ENCODE measurements around the gene ARHGDIG.

Gene ARHGDIG

DNA sequence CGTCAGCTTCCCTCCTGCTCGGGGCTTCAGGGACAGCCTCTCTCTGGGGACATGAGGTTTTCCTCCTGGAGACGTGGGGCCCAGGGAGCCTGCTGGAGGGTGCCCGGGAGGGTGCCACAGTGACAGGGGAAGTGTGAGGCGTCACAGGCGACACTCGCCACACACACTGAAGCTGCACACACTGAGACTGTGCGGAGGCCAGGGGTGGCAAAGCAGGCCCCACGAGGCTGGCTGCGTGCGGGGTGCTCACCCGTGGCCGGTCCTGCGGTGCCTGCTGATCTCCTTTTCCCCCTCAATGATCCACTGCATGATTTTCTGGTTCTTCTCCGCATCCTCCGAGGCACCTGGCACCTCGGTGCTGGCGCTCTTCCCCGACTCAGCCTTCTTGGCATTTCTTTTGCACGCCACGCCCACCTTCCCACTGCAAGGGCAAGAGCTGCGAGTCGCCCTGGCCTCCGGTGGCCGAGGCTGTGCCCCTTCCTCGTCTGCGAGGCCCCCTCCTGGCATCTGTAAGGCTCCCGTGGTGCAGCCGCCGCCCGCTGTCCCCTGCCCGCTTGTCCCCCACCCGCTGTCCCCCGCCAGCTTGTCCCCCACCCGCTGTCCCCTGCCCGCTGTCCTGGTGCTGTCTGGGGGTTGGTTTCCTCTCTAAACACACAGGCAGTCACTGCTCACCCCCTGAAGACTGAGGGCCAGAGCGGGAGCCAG lies 16.6 kb downstream of the ARHGDIG start:
- no peak for DNase-seq (ENCODE audit: low read depth in 2 of 2)

DNA sequence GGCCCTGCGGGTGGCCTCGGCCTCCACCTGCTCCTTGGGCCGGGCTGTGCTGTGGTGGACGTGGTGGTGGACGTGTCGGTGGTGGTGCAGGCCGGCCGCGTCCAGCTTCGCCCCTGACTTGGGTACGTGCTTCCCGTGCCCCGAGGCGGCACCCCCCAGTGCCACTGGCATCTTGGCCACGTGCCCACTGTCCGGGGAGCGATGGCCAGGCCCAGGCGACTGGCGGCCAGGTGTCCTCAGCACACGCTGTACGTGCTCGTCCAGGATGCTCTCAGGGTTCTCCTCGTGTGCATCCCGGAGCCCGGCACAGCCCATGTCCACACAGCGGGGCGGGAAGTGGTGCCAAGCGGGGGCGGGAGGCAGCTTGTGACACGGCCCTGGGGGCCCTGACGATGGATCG lies 17.4 kb downstream of the ARHGDIG start:
- no peak for DNase-seq (ENCODE audit: low read depth in 2 of 2)

DNA sequence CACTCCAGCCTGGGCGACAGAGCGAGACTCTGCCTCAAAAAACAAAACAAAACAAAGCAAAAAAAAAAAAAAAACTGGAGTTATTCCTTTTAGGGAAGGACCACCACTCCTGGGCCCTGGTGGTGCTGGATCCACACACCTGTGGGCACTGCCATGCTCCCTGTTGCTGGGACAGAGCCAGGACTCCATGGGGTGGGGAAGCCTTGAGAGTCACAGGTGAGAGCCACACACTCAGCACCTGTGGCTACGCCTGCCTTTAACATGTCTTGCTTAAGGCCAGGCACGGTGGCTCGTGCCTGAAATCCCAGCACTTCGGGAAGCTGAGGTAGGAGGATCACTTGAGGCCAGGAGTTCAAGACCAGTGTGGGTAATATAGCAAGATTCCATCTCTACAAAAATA lies 20.8 kb downstream of the ARHGDIG start:
- DNase-seq (ENCODE audit: low read depth in 2 of 2) = no peak

DNA sequence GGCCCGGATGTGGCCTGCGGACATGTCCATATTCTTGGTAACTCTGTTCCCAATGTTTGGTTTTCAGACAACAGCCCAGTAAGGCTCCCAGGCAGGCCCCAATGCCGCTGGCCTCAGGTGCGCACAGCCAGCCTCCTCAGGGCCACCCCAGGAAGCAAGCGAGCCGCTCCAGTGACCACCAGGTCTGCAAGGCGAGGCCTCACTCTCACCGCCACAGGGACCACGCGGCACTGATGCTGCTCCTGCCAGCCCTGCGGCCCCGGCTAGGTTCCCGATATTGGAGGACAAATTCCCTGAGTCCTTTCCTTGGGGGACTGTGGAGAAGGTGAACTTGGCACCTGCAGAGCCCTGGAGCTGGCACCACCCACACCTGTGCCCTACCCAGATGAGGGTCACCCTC lies 21.6 kb downstream of the ARHGDIG start:
- DNase-seq (ENCODE audit: low read depth in 2 of 2) = no peak

- DNase-seq (ENCODE audit: low read depth in 2 of 2) = no peak
Observed at GRCh38 chr16:303760-304505, 23.5 kb downstream of the ARHGDIG start.

DNA sequence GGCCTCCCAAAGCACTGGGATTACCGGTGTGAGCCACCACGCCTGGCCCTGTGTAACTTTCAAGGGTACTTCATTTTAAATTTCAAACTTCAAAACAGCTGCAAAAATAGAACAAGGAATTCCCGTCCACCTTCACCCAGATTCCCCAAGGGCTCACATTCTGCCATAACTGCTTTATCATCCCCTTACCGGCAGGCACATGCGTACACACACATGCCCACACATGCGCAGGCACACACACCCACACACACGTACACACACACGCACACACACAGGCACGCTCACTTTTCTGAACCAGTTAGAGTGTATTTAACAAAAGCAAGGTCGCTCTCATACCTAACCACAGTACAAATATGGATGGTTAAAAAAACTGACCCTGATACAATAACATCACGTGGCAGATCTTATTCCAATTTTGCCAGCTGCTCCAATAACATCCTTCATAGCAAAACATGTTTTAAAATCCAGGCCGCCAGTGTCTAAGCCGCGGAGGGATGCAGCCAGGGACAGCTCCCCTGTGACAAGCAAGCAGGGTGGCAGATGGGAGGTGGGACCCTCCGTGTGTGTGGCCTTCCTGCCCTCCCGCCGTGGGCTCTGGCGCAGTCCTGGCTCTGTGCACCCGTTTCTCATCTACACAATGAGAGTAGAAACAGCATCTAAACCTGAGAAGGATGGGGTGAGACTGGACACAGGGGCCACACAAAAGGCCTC lies 25.7 kb downstream of the ARHGDIG start:
- DNase-seq (ENCODE audit: low read depth in 2 of 2) = no peak

- DNase-seq (ENCODE audit: low read depth in 2 of 2) = no peak
Observed at GRCh38 chr16:306911-307370, 26.6 kb downstream of the ARHGDIG start.

DNA sequence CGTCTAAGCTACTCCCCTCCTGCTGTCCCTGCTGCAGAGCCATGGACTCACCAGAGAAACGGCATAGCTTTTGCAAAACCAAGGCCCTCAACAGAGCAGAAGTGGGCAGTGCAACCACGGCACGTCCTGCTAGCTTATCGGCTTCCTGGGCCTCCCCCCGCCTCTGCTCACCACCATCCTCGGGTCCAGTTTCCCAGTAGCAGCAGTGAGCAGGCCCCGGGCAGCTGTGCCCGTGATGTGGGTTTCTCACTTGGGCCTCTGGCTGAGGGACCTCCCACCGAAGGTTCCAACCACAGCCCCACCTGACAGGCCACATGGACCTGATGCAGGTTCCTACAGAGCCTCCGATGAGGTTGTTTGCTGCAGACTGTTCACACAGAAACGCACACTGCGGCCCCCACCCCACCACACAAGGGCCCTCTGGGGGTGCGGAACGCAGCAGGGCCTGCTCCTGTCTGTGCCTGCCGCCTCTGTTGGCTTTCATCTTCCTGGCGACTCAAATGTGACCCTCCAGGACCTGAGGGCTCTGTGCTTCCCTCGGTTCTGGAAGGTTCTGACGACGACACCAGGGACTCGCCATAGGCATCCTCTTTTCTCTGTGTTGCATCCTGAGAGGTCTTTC lies 27.4 kb downstream of the ARHGDIG start:
- no peak for DNase-seq (ENCODE audit: low read depth in 2 of 2)

GRCh38 chr16:309476-309875 lies 29.1 kb downstream of the ARHGDIG start:
- no peak for DNase-seq (ENCODE audit: low read depth in 2 of 2)

- DNase-seq (ENCODE audit: low read depth in 2 of 2) = no peak
Observed at GRCh38 chr16:311725-312124, 31.3 kb downstream of the ARHGDIG start.

DNA sequence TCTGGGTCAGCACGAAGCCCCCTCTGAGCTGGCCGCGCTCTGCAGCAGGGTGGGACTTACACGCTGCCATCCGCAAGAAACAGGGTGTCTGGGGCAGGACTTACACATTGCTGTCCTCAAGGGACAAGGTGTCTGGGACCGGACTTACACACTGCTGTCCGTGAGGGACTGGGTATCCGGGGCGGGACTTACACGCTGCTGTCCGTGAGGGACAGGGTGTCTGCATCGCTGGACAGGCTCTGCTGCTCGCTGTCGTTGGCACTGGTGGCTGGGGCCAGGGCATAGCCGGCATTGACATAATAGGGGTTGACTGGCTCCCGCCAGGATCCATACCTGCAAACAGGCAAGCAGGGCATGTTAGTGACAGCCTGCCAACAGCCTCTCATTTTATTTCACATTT lies 34.0 kb downstream of the ARHGDIG start:
- DNase-seq (ENCODE audit: low read depth in 2 of 2) = no peak

- DNase-seq (ENCODE audit: low read depth in 2 of 2) = no peak
Observed at GRCh38 chr16:314795-315299, 34.5 kb downstream of the ARHGDIG start.

DNA sequence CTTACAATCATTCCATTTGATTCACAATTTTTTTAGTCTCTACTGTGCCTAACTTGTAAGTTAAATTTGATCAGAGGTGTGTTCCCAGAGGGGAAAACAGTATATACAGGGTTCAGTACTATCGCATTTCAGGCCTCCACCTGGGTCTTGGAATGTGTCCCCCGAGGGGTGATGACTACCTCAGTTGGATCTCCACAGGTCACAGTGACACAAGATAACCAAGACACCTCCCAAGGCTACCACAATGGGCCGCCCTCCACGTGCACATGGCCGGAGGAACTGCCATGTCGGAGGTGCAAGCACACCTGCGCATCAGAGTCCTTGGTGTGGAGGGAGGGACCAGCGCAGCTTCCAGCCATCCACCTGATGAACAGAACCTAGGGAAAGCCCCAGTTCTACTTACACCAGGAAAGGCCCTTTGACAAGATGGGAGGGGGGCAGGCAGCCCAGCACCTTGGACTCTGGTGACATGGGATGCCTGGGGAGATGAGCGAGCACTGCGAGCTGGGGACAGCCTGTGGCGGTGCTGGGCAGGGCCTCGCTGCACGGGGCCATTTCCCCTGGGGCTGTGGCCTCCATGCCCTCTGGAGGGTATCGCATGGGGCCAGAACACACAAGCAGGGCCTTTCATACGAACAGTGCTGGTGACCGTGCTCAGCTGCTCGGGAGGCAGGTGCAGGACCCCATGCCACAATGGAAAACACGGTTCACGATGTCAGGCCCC lies 36.5 kb downstream of the ARHGDIG start:
- no peak for DNase-seq (ENCODE audit: low read depth in 2 of 2)

- no peak for DNase-seq (ENCODE audit: low read depth in 2 of 2)
Observed at GRCh38 chr16:317583-317982, 37.2 kb downstream of the ARHGDIG start.

- no peak for DNase-seq (ENCODE audit: low read depth in 2 of 2)
Observed at GRCh38 chr16:318628-319027, 38.2 kb downstream of the ARHGDIG start.

DNA sequence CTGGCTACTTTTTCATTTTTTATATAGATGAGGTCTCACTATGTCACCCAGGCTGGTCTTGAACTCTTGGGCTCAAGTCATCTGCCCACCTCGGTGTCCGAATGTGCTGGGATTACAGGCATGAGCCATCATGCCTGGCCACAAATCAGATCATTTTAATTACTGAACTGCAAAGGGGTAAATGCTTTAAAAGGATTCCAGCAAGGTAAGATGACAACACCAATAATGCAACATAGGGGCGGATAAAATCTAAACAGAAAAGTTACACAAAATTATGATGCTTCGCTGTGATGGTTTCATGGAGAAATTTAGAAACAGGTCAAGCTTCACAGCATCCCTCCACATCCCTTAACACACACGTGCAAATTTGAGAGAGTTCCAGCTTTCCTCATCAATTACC lies 39.8 kb downstream of the ARHGDIG start:
- no peak for DNase-seq (ENCODE audit: low read depth in 2 of 2)

DNA sequence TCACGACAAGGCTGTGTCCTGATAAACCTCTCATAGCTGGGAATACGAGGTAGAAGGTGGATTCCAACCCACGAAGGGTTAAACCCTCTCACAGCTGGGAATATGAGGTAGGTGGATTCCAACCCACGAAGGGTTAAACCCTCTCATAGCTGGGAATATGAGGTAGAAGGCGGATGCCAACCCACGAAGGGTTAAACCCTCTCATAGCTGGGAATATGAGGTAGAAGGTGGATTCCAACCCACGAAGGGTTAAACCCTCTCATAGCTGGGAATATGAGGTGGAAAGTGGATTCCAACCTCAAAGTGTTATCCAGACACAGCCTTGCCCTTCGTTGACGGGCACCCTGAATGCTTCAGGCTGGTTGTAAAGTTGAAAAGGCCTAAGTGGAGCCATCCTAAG lies 41.1 kb downstream of the ARHGDIG start:
- DNase-seq (ENCODE audit: low read depth in 2 of 2) = no peak

GRCh38 chr16:322476-323143 lies 42.2 kb downstream of the ARHGDIG start:
- no peak for DNase-seq (ENCODE audit: low read depth in 2 of 2)

DNA sequence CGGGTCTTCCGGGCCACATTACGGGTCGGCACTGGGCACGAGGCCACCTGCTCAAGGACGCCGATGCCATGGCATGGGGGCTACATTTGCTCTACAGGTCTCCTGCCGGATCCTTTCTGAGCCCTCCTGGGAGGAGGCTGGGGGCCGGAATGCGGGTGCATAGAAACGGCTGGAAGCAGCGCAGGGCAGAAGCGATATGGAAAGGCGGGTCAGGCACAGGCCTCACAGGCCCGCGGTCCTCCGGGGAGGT lies 43.7 kb downstream of the ARHGDIG start:
- no peak for DNase-seq (ENCODE audit: low read depth in 2 of 2)

DNA sequence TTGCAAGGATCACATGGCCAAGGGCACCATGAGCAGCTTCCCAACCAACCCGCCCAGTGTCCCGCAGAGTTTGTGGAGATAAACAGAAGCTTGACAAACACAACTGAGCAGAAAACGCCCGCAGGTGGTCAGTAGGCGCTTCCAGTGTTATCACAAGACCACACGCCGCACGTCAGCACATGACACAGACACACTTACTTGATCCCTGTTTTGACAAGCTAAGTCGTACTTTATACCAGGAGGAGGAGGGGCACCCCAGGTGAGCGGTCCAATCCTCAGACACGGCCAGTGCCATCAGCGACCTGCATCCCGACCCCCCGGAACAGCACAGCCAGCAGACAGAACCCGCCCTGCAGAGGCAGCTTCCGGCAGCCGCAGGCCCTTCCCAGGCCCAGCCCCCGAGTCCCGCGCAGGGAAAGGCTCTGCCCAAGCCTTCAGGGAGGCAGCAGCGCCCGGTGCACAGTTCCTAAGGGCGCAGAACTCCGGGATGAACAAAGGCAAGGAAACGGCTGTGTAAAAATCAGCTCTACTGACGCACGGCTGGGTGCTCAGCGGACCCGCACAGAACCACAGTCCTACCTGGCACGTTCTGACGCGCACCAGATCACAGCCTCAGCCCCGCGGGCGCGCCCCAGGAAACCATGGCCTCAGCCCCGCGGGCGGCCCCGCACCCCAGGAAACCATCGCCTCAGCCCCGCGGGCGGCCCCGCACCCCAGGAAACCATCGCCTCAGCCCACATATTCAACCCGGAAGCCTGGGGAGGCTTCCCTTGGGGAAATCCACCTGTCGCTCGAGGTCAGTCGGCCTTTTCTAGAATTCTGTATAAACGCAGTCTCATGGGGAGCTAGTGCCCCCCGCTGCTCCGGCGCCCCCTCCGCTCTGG lies 44.3 kb downstream of the ARHGDIG start:
- peak; percentile 21 to 36 for DNase-seq (ENCODE audit: low read depth in 2 of 2)

All from stimulated activated CD4-positive, alpha-beta T cell treated with anti-CD3 and anti-CD28 coated beads, Interleukin-1b, Interleukin-23, amount 100 ng/mL, for 4 hours (primary cell).